ENCODE measurements around the gene NKD2.

NKD2 gene, protein sequence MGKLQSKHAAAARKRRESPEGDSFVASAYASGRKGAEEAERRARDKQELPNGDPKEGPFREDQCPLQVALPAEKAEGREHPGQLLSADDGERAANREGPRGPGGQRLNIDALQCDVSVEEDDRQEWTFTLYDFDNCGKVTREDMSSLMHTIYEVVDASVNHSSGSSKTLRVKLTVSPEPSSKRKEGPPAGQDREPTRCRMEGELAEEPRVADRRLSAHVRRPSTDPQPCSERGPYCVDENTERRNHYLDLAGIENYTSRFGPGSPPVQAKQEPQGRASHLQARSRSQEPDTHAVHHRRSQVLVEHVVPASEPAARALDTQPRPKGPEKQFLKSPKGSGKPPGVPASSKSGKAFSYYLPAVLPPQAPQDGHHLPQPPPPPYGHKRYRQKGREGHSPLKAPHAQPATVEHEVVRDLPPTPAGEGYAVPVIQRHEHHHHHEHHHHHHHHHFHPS

DNA sequence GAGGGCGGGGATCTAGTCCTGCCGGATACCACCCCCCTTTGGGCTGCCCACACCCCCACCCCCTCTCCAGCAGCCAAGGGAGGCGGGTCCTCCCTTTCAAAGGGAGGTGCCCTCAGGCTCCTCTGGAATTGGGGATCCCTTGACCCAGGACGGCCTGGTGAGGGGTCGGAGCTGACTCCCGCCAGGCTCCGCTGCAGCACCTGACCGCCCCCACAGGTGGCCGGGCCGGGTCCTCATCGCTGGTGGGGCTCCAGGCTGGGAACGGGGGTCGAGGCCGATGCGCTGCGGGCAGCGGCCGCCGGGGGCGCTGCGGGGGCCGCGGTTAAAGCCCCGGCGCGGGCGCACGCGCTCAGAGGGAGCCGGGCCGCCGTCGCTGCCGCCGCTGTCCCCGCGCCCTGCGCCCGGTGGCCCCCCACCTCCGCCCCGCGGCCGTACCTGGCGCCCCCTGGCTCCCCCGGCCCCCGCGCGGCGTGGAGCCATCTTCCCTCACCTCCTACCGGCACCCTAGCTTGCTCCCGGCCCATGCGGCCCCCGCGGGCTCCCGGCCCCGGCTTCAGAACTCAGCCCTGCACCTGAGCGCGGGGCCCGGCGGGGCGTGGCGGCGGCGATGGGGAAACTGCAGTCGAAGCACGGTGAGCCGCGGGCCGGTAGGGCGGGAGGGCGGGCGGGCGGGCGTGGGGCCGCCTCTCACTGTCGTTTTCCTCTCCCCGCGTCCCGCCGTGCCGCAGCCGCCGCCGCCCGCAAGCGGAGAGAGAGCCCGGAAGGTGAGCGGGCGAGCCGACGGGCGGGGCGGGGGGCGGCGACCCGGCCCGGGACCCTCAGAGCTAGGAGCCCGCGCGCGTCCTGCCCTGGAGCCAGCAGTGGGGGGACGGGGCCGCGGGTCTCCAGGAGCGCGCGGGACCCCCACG is at the start of gene NKD2:
NKD2 (plus strand) TSS at position 352 of the 908 bp plus-strand sequence; CDS start at position 608, 256 bp downstream.
- no peaks in the 10 kb centered on the region for H3K9me3 Mint-ChIP-seq

DNA sequence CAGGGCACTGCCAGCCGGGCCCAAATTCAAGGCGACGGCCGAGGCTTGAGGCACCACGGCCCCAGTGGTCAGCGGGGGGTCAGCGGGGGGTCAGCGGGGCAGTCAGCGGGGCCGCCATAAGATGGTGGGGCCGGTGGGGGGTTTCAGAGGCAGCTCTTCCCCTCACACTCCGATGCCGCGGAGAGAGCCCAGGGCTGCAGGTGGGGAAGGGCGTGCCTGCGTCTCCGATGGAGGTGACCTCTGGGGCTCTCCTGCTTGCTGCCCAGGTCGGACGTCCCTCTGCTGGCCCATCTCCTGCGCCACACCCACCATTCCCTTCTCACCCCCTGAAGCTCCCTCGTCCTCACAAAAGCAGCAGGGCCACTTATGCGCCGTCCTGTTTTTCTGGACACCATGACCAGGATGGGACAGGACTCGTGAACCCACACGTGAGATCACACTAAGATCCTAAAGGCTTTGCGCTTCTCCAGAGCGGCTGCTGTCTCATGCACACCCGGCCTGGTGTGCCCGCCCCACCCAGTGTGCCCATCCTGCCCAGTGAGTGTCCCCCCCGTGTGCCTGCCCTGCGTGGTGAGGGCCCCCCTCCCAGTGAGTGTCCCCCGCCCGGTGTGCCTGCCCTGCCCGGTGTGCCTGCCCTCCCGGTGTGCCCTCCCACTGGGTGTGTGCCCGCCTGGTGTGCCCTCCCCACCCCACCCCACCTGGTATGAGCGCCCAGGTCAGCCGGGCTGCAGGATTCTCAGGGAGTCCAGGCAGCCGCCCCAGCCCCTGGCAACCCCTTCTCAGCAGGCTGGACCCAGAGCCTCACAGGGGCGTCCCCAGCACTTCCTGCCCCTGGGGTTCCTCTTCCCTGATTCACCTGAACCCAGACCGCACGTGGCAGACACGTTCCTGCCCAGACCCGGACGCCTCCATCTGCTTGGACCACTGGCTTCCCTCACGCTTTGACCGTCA is 48.7 kb upstream of the NKD2 start:
- Mint-ChIP-seq H3K9me3 (no peaks in the 10 kb centered on the region), H3K4me1 (peaks cover 81% of the 10 kb centered on the region), H3K36me3 (peaks cover 1% of the 10 kb centered on the region), H3K4me3 (no peak overlapping the region), H3K27ac (peak overlapping the region; percentile 64), H3K27me3 (peaks cover 68% of the 10 kb centered on the region)
- DNase-seq: no peak
- CTCF ChIA-PET: no interaction called here

More for the DNA sequence above, at the start of gene NKD2:
- H3K4me1 Mint-ChIP-seq: peaks cover 32% of the 10 kb centered on the region
- no peak within 1 kb of the TSS for H3K27ac Mint-ChIP-seq
- H3K36me3 Mint-ChIP-seq: no peaks in the 10 kb centered on the region
- H3K27me3 Mint-ChIP-seq: peaks cover 83% of the 10 kb centered on the region
- CTCF ChIA-PET: interaction anchor here (0.5 to 3.1 kb wide), 7 partner anchors 58 to 125 kb away, joined by 3 to 28 read pairs (median 5); no protein-coding TSS in a partner anchor
- peak; percentile 53 for DNase-seq
- peak within 1 kb of the TSS; percentile 48 for H3K4me3 Mint-ChIP-seq

DNA sequence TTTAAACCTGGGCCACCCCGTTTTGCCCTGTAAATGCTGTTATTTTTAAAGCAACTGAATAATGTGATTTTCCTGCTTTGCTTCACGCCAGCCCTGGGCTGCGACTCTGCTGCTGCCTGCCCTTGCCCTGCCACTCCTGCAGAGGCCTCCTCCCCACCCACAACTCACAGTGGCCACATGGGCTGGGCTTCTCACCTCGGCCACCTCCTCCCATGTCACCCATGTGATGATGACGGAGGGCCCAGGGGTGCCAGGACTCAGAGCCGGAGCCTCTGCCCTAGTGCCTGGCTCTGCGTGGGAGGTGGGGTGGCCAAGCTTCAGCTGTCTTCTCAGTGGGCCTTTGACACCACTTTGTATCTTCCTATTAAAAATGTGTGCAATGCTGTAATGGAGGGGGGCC is 48.1 kb upstream of the NKD2 start:
- DNase-seq: no peak
- Mint-ChIP-seq H3K27me3 (peaks cover 66% of the 10 kb centered on the region), H3K9me3 (no peaks in the 10 kb centered on the region), H3K27ac (peak overlapping the region; percentile 64), H3K4me3 (no peak overlapping the region), H3K36me3 (peaks cover 4% of the 10 kb centered on the region), H3K4me1 (peaks cover 82% of the 10 kb centered on the region)
- CTCF ChIA-PET: no interaction called here

DNA sequence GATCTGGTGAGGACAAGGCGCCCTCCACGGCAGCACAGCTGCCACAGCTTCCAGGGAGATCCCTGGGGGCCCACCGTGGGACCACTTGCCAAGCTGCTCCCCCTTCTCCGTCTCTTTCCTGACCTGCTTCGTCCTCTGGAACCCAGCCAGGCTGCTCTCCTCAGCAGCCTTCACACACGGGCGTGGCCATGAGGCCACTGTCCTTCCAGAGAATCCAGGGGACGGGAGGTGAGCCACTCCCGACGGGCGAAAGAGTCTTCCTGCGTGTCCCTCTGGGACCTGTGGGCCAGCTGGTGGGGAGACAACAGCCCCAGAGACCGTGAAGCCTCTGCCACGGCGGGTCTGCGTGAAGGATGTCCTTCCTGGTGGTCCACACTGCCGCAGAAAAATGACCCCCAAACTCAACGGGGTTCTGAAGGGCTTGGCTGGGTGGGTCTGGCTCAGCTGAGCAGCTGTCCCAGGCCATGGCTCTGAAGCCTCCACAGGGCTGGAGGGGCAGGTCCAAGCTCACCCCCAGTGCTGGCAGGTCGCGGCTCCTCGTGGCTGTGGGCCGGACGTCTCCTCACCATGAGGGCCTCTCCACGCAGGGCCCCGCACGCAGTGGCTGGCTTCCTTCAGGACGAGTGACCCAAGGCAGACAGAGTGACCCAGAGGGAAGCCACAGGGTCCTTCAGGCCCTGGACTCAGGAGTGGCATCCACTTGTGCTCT is 47.4 kb upstream of the NKD2 start:
- peaks cover 84% of the 10 kb centered on the region for H3K4me1 Mint-ChIP-seq
- peaks cover 63% of the 10 kb centered on the region for H3K27me3 Mint-ChIP-seq
- H3K36me3 Mint-ChIP-seq: peaks cover 4% of the 10 kb centered on the region
- no peak for DNase-seq
- no peaks in the 10 kb centered on the region for H3K9me3 Mint-ChIP-seq
- H3K27ac Mint-ChIP-seq: peak overlapping the region; percentile 64
- CTCF ChIA-PET: no interaction called here
- no peak overlapping the region for H3K4me3 Mint-ChIP-seq

DNA sequence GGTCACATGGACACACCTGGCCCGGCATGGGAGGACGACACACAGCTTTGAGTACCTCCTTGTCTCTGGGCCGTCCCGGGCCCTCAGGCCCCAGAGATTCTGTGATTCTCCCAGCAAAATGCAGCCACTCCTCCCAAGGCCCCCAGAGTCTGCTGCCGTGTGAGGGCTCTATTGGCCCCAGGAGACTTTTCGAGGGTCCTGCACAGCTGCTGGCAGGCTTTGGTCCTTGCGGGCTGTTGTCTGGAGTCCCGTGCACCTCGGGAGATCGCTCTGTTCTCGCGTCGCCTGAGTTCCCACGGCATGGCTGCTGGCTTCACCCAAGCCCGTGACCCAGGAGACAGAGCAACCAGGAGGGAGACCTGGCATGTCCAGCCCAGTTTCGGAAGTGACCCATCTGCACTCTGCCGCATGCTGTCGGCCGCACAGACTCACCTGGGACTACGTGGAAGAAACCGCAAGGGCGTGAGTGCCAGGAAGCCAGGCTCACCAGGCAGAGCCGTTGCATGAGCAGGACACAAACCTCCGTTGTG is 46.8 kb upstream of the NKD2 start:
- no peak overlapping the region for H3K4me3 Mint-ChIP-seq
- no peaks in the 10 kb centered on the region for H3K9me3 Mint-ChIP-seq
- CTCF ChIA-PET: no interaction called here
- H3K4me1 Mint-ChIP-seq: peaks cover 82% of the 10 kb centered on the region
- DNase-seq: no peak
- peaks cover 4% of the 10 kb centered on the region for H3K36me3 Mint-ChIP-seq
- H3K27me3 Mint-ChIP-seq: peaks cover 63% of the 10 kb centered on the region
- peak overlapping the region; percentile 64 for H3K27ac Mint-ChIP-seq

DNA sequence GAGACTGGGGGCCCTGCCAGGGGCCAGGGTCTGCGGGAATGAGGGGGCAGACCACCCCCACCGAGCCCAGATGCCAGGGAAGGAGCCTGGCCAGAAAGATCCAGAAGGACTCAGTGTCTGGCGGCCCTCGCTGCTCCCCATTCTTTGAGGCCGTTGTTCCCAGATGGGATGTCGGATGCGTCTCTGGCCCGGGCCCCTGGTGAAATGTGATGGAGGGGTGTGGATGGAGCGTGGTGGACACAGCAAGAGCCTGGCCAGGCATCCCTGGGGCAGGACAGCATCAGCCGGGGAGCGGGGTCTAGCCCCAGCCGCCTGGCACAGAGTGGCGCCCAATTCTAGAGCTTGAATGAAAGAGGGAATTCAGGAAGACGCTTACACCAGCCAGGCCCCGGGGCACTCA is 46.2 kb upstream of the NKD2 start:
- peaks cover 4% of the 10 kb centered on the region for H3K36me3 Mint-ChIP-seq
- no peak overlapping the region for H3K4me3 Mint-ChIP-seq
- CTCF ChIA-PET: no interaction called here
- peaks cover 78% of the 10 kb centered on the region for H3K4me1 Mint-ChIP-seq
- H3K9me3 Mint-ChIP-seq: no peaks in the 10 kb centered on the region
- peak overlapping the region; percentile 65 for H3K27ac Mint-ChIP-seq
- H3K27me3 Mint-ChIP-seq: peaks cover 63% of the 10 kb centered on the region
- no peak for DNase-seq

DNA sequence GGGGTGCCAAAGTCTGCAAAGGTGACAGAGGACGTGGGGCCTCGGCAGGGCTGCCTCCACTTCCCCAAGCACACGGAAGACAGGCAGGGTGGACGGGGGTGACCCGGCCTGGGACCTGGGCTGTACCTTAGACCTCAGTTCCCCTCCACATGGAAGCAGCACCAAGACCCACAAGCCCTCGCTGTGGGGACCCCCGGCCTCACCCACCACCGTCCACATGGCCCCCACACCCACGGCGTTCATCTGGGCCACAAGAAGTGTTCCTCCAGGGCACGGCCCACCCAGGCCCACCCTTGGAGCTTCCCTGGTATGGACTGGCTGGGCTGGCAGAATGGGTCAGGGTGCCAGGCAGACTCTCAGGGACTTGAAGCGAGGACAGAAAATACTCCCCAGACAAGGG is 45.8 kb upstream of the NKD2 start:
- no peak for DNase-seq
- peaks cover 4% of the 10 kb centered on the region for H3K36me3 Mint-ChIP-seq
- peaks cover 78% of the 10 kb centered on the region for H3K4me1 Mint-ChIP-seq
- H3K27me3 Mint-ChIP-seq: peaks cover 63% of the 10 kb centered on the region
- H3K9me3 Mint-ChIP-seq: no peaks in the 10 kb centered on the region
- H3K27ac Mint-ChIP-seq: peak overlapping the region; percentile 95
- no peak overlapping the region for H3K4me3 Mint-ChIP-seq
- CTCF ChIA-PET: no interaction called here

DNA sequence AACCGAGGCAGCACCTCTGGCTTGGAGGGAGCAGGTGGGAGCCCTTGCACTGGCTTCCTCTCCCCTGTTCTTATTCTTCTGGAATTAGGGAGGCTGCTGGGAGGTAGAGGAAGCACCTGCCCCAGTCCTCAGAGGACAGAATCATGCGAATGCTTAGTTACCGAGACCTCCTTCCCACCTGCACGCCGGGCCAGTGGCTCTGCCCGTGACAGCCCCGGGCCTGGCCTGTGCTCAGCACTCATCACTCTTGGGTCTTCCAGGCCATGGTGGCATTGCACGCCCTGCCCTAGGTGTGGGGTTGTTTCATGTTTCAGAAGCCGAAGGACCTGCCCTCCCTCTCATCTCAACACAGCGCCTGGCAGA is 45.3 kb upstream of the NKD2 start:
- H3K9me3 Mint-ChIP-seq: no peaks in the 10 kb centered on the region
- peak overlapping the region; percentile 67 for H3K4me3 Mint-ChIP-seq
- peaks cover 78% of the 10 kb centered on the region for H3K4me1 Mint-ChIP-seq
- H3K36me3 Mint-ChIP-seq: peaks cover 4% of the 10 kb centered on the region
- DNase-seq: no peak
- H3K27me3 Mint-ChIP-seq: peaks cover 63% of the 10 kb centered on the region
- peak overlapping the region; percentile 95 for H3K27ac Mint-ChIP-seq
- CTCF ChIA-PET: interaction anchor here (1.0 kb wide), 1 partner anchor 13 kb away, joined by 3 read pairs; no protein-coding TSS in a partner anchor

DNA sequence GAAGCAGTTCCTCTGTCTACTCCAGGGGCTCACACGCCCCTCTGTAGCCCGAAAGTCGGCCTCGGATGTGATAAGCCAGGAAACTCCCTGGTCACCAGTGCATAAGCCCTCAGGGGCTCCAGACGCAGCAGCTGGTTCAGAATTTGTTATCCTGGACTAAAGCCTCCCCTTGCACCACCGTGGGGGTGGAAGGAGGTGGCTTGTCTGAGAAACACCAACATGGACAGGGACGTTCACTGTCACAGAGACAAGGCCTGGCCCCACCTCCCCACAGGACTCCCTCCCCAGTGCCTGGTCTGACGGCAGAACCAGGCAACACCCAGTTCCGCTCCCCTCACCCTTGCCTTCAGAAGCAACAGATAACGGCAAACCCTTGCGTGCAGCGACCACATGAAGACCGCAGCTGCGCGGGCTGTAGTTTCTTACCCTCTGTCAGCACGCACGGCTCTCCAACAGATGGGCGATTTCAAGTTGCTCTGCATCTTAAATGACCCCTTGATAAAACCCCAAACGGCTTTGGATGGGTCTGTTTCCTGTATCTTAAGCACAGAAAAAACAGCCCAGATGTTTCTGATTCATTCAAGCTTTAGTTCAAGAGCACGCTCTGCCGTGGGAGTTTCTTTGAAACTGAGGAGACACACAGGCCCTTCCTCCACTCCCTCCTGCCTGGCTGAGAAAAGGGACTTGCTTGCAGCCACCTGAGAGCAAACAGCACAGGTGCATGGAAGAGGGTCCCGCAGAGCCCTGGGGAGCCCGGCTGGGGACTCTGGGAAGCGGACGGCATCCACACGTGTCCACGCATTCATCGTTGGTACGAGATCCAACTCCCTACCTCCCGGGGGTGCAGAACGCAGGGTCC is 44.7 kb upstream of the NKD2 start:
- Mint-ChIP-seq H3K27me3 (peaks cover 63% of the 10 kb centered on the region), H3K27ac (peak overlapping the region; percentile 95), H3K4me1 (peaks cover 82% of the 10 kb centered on the region), H3K9me3 (no peaks in the 10 kb centered on the region), H3K4me3 (peak overlapping the region; percentile 67), H3K36me3 (peaks cover 4% of the 10 kb centered on the region)
- CTCF ChIA-PET: interaction anchor here (1.0 kb wide), 1 partner anchor 13 kb away, joined by 3 read pairs; no protein-coding TSS in a partner anchor
- DNase-seq: peak; percentile 86

DNA sequence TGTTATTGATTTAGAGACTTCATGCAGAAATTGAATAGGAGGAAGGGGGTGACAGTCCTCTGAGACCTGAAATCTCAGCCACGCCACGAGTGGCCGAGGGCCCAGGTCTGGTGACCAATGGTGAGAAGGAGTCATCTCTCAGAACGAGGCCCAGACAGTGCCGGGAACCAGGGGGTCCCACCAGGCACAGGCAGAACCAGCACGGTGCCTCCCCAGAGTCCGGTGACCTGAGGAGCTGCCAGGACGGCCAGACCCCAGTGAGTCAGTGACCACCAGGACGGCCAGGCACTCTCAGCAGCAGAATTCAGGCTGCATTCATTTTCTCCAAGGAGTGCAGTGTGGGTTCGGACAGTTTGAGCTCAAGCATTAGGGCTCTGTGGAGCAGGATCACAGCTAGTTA is 43.8 kb upstream of the NKD2 start:
- H3K9me3 Mint-ChIP-seq: no peaks in the 10 kb centered on the region
- H3K4me3 Mint-ChIP-seq: peak overlapping the region; percentile 67
- H3K27ac Mint-ChIP-seq: peak overlapping the region; percentile 95
- peaks cover 8% of the 10 kb centered on the region for H3K36me3 Mint-ChIP-seq
- peaks cover 83% of the 10 kb centered on the region for H3K4me1 Mint-ChIP-seq
- no peak for DNase-seq
- CTCF ChIA-PET: no interaction called here
- peaks cover 63% of the 10 kb centered on the region for H3K27me3 Mint-ChIP-seq

DNA sequence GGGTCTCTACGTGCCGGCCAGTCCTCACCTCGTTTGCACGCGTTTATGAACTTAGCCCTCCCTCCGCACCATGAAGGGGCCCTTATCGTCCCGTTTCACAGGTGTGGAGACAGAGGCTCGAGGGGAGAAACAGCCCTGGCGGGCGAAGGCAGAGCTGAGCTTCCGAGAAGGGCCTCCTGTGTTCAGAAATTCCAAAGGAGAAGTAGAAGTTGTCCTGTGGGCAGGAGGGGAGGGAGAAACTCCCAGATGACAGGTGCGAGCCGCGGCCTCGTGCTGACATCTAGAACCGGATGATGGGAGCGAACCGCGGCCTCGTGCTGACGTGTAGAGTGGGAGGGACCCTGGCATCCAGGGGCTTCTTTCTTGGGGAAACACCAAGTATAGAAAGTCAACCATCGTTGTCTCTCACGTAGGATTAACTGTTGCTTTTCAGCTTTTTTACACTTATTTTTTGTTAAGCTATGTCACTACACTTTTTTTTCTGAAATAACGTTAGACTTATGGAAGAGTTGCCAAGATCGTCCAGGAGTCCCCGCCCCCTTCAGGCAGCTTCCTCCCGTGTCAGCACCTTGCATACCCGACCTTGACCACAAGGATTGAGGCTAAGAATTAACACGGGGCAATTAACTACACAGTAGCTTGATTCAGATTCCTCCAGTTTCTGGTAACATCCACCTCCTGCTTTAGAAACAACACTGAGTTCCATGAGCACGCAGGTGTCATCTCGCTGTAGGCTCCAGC is 42.8 kb upstream of the NKD2 start:
- Mint-ChIP-seq H3K9me3 (no peaks in the 10 kb centered on the region), H3K4me1 (peaks cover 77% of the 10 kb centered on the region), H3K36me3 (peaks cover 8% of the 10 kb centered on the region), H3K4me3 (no peak overlapping the region), H3K27ac (no peak overlapping the region), H3K27me3 (peaks cover 58% of the 10 kb centered on the region)
- DNase-seq: no peak
- CTCF ChIA-PET: interaction anchor here (1.1 kb wide), 1 partner anchor 8 kb away, joined by 4 read pairs; no protein-coding TSS in a partner anchor

DNA sequence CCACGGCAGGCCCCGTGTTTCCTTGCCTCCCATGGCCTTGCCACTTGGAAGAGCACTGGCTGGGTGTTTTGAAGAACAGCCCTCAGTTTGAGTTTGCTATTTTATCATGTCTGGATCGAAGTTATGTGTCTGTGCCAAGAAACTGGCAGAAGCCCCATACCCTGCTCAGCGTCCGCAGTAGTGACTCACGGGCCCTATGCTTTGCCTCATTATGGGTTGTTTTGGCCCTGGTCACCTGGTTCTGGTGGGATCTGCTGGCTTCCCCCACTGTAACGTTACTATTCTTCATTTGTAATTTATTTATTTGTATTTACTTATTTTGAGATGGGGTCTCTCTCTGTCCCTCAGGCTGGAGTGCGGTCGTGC is 42.3 kb upstream of the NKD2 start:
- Mint-ChIP-seq H3K4me3 (no peak overlapping the region), H3K27ac (no peak overlapping the region), H3K27me3 (peaks cover 61% of the 10 kb centered on the region)

More for the DNA sequence above, 42.3 kb upstream of the NKD2 start:
- no peaks in the 10 kb centered on the region for H3K9me3 Mint-ChIP-seq
- H3K4me1 Mint-ChIP-seq: peaks cover 73% of the 10 kb centered on the region
- no peak for DNase-seq
- H3K36me3 Mint-ChIP-seq: peaks cover 8% of the 10 kb centered on the region
- CTCF ChIA-PET: interaction anchor here (1.1 kb wide), 1 partner anchor 9 kb away, joined by 4 read pairs; no protein-coding TSS in a partner anchor
